CD4-positive, alpha-beta T cell treated with Interleukin-15 for 1 hour (primary cell): ENCODE results near the gene ZEB2.

ENCODE experiments used
- DNase-seq: peaks from one replicate; pipeline ENCODE4 v3.0.0-alpha.2; 2020

Gene ZEB2

DNA sequence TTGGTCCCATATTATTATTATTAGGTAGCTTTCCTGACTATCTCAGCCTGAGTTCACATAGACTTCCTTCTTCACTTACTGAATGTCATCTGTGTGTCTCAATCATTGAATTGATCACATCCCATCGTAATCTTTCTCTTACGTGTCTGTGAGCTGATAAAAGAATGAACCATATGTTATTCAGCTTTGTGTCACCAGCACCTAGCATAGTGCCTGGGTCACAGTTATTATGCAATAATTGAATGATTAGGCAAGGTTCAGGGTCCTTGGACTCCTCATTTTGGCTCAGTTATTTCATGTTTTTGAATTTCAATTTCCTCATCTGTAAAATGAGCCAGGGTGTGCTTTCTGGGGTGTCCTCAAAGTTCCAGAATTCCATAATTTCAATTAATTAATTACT, 107.2 kb downstream of the ZEB2 start:
- DNase-seq: no peak

DNA sequence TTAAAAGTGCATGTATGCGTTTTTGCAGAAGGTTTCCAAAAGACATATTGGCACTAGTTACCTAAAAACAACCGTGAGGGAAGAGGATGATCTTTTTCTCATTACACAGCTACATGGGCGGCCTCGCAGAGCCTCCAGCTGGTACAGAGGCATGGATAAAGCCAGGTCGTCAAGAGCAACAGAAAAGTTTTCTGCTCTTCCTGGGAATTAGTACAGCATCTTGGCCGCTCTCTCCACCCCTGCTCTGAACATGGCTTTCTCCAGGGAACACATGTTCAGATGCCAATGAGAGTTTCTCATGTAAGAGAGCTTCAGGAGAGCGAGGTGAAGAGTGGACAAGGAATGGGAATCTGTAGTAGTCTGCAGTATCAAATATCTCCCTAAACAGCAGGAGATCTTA, 108.4 kb downstream of the ZEB2 start:
- DNase-seq: no peak

DNA sequence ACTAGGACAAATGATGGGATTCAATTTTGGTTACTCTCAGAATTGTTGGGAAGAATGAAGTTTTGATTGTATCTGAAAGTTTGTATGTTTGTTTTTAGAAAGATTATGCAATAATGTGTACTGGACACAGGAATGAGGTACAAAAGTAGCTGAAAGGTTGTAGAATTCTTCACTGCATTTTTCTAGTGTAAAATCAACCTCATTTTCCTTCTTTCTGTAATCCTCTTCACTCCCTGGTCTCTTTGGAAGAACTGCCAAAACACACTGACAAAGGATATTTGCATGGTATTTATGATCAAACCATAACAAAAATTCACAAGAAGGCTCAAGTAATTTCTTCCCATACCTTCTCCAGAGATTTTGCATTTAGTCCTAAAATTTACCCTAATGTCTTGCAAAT, 110.7 kb downstream of the ZEB2 start:
- no peak for DNase-seq

DNA sequence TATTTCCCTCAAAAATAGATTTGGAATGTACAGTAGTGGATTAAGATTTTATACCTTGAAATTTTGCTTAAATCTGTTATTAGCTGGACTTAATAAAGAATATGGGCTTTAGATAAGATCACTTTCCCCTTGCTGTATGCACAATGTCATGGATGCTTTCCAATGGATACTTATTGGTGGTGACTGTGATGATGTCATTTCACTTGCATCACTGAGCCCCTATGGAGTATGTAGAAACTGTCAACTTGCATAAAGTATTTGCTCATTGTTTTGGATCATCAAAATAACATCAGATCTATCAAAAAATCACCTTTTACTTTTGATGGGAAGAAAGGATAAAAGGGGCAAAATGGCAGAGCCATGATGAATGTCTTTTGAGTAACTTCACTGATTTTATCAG, 112.7 kb downstream of the ZEB2 start:
- DNase-seq: no peak

DNA sequence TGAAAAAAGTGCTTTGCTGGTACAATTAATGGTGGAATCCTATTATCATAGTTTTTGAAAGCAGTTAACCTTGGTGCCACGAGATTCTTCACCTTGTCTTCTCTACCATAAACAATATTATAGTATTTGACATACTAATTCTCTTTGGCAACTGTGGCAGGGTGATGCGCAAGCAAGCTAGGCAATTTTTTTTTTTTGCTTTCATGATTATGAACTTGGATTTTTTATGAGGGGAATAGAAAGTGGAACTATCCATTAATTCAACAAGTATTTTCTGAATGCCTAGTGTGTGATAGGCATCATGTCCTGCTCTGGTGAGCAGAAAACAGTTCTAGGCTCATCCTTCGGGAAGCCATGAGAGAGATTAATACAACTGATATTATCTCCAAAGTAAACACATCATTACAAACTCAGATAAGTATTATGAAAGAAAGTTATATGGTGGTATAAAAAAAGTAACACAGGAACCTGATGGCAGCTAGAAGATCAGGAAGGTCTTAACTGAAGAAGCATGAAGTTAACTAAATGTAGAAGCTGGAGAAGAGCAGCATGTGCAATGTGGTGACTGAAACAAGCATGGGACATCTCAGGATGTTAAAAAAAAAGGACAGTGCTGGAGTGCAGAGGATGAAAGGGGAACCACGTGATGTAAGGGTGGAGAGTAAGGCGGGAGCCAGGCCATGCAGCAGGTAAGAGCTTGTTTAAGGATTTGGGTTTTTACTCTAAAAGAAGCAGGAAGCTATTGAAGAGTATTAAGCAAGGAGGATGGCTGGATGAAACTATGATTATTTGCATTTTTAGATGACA, 113.7 kb downstream of the ZEB2 start:
- DNase-seq: no peak

DNA sequence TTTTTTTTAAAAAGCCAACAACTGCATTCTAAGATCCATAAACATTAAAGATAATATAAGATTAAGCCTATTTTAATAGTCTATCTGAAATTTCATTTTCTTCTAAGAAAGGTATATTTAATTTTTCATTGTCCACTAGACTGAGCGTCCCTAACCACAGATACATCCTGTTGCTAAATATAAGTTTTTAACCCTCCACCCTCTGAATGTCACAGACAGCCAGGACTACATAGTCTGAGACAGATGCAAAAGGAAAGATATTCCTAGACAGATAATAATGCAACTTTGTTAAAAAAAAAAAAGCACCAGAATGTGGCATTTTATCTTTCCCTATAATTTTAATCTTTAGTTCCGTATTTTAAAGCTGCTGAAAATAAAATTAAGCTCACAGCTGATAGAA, 114.6 kb downstream of the ZEB2 start:
- no peak for DNase-seq

DNA sequence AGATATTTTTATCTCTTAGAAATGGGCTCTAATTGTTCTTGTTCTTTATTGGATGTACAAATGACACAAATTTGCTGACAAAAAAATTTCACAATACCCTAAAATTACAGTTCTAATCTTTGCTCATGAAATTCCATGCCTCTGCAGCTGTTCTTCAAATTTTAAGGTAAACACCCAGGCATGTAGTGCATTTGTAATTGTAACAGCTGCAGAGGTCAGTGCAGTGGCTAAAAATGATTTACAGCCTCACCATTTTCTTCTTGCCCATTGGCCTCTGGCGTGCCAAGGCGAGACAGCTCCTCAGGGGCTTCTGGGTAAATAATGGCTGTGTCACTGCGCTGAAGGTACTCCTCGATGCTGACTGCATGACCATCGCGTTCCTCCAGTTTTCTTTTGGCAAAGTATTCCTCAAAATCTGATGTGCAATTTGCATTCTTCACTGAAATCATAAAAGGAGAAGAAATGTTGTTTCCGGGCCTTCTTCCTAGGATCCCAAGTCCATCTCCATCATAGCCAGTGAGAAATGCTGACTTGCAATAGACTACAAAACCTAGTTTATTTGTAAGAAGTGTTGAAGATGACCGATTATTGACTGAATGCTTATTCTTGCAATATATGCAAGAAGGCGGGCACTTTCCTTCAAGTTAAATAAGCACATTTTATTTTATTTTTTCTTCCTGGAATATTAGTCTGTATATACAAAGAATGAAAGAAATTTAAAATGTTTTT, 115.2 kb downstream of the ZEB2 start:
- DNase-seq: no peak

DNA sequence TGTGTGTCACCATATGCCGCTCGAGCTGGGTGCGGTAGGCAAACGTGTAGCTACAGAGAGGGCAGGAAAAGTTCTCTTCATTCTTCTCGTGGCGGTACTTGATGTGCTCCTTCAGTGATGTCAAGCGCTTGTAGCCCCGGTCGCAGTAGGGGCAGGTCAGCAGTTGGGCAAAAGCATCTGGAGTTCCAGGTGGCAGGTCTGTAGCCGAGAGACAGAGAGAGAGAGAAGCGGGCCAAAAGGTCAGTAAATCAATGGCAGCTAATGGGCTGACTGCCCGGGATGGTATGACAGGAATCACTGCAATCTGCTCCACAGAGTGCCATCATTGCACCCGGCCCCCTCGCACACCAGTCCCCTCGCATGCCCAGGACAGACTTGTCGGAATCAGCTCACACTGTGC, 116.0 kb downstream of the ZEB2 start:
- no peak for DNase-seq

DNA sequence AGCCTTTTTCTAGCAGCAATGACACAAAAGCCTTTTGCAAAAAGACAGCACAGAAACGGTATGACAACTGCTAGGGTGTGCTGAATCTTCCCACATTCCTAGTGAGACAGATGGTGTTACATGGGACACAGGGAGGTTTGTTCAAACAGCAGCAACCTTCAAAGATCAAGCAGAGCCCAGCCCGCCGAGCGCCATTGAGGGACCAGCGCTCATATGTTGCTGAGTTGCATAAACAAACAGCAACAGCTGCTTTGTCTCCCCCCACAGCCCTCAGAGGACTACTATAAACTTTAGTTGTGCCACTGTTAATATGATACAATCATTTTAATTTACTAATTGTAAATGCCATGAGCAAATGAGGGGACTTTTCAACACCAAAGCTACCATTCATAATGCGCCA, 117.7 kb downstream of the ZEB2 start:
- no peak for DNase-seq

DNA sequence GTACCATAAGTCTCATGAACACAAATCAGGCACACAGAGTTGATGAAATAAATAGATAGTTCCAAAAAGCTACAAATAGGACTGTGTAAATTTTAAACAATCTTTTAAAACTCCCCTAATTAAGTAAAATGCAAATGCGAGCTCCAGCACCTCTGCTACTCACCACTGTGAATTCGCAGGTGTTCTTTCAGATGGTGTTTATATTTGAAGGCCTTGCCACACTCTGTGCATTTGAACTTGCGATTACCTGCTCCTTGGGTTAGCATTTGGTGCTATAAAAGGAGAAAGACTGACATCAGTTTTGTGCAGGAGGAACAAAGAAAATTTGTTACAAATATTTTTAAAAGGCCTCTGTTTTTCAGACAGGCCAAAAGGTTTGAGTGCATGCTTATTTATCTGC, 118.9 kb downstream of the ZEB2 start:
- no peak for DNase-seq

DNA sequence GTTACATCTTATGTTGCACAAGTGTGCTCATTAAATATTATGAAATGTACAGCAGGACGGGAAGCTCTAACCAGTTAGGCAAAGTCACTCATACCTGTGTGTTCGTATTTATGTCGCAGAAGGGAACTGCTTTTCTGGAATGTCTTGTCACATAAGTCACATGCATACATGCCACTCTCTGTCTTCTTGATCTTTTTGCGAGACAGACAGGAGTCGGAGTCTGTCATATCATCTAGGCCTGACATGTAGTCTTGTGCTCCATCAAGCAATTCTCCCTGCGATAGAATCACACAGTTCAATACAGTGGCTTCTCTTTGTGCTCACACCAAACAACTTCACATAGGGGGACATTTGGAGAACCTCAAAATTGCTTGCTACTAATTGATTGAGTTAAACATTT, 123.6 kb downstream of the ZEB2 start:
- DNase-seq: no peak

DNA sequence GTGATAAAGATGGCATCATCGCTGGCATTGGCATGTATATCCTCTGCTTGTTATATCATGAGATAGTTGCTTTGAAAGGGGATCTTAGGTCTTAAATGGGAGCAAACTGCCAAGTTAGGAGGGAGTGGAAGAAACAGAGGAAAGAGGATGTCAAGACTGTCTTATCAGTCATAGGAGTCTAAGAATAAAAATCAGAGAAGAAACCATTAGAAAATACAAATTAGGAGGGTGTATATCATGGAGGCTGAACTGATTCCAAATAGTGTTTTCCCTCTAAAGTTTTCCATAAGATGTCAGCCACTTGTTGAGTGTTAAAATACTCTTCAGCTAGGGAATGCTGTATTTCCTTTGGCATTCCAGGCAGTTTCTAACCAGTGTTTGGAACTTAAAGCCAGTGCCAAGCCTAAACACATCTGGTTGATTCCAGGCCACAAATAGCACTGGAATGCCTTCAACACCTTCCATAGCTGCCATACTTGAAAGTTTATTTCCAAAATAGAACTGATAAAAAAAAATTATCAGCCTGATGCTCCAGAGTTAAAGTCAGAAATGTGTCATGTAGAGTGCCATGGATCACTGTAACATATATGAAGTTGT, 129.4 kb downstream of the ZEB2 start:
- DNase-seq: no peak

DNA sequence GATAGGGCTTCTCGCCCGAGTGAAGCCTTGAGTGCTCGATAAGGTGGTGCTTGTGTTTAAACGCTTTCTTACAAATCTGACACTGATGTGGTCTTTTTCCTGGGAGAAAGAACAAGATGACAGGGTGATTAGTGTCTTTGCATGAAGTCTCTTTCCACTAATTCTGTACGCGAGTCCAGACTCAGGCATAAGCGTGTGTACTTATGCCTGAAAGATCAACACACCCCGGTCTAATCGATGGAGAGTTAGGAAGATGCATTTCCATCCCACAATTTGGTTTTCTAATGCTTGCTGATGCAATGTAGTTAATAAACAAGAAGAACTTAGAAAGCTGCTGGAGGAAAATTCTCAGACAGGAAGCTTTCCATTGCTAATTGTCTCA, 130.0 kb downstream of the ZEB2 start:
- DNase-seq: no peak

DNA sequence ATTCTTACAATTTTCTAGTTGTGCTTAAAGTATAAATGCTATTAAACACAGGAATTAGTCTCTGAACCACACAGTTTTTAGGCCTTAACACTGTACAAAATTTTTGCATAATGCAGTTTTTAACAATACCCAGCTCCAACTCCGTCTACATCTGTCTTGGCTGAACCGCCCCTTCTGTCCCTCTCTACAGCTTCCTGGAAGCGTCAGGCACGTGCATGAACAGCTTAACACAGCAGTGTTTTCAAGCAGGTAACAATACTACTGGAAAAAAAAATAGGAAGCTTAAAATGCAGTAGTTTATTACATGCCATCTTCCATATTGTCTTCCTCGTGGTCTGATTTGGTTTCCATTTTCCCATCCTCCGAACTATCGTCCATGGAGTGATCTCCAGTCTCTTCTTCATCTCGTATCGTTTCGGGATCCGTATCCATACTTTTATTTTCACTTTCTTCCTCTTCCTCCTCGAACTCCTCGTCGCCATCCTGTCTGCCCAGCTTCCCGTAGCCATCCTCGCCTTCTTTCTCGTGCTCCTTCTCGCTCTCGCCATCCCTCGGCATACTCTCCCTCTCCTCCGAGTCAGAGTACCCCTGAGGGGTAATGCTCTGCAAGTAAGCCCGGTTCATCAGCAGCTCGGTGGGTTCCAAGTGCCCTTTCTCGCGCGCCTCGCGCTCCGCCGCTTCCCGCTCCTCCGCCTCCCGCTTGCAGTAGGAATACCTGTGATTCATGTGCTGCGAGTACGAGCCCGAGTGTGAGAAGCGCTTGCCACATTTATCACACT, 130.6 kb downstream of the ZEB2 start:
- no peak for DNase-seq

DNA sequence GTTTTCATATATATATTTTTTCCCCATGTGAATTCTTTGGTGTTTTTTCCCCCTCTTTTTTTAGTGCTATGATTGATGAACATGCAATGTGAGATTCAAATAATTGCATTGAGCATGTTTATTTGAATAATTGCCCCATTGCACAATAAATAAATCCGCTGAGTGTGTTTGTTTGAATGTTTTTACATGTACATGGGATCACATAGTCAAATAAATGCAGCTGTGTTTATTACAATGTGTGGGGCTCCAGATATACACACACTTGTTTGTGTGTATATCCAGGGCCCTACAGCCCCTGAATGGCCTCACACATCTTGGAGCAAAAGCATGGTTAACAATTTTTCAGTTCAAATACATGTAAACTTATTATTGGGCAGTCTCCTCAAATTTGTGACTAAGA, 134.5 kb downstream of the ZEB2 start:
- DNase-seq: no peak

DNA sequence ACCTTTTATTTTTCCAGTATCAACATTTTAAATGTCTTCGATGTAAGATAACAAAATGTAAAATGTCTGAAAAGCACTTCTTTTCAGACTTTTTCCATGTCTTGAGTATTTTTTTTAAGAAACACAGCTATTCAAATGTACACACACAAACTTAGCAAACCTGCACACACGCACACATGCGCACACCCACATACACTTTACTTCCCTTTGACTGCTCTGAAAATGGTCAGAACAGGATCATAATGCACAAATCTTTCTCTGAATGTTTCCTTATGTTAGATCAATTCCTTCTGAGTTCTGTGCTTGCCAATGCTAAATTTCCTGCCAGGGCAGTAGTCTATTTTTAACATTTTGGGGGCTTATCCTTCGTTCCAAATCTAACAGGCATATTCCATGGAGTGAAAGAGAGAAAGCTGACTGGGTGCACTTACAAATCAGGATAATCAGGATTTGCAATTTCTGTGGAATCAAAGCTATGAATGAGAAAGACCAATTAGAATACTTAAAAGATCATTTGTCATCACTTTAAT, 136.3 kb downstream of the ZEB2 start:
- DNase-seq: no peak

DNA sequence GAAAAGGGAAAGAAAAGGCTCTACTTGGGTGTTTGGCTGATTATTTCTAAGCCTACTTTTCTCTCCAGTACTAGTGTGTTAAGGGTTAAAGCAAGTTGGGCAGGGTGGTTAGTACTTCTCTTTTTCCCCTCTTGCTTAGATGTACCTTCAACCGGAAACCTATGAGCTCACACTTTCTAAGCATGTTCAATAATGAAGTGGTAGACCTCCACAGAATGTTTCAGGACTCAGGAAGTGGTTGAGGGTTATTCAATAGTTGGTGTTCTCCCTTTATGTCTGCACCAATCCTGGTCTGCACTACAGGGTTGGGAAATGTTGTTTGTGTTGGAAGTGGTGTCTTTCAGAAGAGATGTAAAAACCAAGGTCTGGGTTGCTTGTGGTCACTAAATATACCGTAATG, 137.1 kb downstream of the ZEB2 start:
- no peak for DNase-seq

DNA sequence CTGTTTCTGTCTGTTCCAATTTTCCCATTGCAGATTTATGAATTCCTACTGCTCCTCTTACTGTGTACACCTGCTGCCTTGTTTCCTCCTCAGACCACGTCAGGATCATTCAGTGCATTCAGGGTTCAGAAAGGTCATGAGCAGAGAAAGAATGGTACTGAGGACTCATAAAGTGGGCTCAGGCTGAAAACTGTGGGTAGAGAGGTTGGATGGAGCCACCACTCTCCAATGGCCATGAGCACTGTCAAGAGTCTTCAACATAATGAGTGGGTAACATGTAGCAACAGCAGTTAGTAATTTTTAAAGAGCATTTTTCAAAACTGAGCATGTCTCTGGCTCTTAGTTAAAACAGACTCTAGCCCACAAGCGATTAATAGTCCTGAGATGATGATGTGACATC, 138.2 kb downstream of the ZEB2 start:
- DNase-seq: no peak

DNA sequence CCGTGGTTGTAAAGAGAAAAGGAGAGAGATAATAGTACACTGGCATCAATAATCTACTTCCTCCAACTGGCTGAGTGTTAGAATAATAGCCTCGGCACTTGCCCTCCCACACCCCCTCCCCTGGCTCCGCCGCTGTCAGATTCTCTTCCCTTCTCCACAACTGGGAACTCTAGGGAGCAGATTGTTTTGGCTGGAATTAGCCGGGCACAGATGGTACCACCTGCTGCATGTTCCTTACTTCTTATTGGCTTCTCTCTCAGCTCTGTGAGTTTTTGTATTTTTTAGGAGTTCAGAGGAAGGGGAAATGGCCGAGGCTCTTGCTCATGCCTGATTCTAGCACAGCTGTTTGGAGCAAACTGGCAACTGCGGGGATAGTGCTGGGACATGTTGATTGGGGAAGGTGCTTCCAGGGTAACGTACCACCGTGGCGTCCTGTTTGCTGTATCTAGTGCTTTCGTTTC, 140.0 kb downstream of the ZEB2 start:
- no peak for DNase-seq

DNA sequence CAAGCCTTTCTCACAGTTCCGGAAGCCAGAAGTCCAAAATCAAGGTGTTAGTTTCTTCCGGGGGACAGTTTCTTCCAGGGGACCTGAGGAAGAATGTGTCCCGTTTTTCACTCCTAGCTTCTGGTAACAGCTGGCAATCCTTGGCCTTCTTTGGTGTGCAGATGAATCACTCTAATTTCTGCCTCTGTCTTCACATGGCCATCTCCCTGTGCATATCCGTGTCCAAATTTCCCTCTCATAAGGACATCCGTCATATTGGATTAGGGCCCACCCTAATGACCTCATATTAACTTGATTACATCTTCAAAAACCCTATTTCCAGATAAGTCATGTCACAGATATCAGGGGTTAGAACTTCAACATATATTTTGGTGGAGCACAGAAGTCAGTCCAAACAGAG, 141.4 kb downstream of the ZEB2 start:
- no peak for DNase-seq

DNA sequence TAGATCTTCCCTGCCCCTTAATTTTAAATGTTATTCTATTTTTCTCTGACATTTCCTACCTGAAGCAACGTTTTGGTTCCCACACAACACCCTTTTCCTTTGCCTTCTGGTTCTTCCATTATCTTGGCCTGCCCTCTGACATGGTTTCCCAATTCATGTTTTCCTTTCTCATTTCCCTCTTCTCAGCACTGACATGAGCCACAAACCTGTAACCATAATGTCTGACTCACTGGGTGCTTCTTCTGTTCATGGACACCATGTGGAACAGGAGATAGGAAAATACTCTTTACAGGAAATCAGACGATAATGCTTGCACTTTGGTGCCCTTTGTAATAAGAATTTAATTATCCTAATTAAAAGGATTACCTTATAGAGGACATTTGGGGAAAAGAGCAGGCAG, 142.0 kb downstream of the ZEB2 start:
- no peak for DNase-seq

DNA sequence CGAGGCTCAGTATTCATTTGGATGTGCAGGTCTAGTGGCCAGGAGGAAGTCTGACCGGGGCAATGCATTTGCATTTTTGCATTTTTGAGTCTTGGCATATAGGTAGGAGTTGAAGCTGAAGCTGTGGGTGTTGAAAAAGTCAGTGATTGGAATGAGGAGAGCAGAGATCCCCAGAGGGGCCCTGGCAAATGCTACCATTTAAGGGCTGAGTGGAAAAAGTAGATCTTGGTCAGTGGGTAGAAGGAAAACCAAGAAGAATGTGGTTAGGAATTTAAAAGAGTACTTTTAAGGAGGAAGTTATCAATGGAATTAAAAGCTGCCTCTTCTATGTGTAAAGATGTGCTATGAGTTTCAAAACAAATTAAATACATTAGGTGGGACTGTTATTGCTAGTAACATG, 143.0 kb downstream of the ZEB2 start:
- no peak for DNase-seq

DNA sequence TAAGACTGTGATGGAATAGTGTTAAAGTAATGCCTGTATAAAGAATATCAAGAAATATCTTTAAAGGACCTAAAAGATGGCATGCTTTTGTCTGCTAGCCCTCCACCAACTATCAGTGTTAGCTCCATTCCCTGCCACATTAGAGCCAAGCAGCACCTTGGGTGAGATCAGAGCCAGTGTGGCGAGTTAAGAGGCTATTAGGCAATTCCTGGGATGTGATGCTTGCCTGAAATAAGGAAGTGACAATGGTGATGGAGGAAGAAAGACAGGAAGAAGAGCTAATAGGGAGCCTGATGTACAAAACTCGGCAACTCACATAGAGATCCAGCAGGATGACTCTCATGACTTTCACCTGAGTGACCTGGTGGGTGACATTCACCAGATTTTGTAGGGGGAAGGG, 143.5 kb downstream of the ZEB2 start:
- no peak for DNase-seq
